Mesendoderm (in vitro differentiated cells): ENCODE measurements around the gene IQGAP2.

ENCODE experiments used
- DNase-seq: peaks from one replicate; pipeline ENCODE4 v3.0.0; 2013
- H2AK5ac ChIP-seq: 2 replicates; pipeline ENCODE4 v1.6.1; 2013; ENCODE audit warnings: low read length, inconsistent platforms
- H2BK120ac ChIP-seq: 2 replicates; pipeline ENCODE4 v1.6.1; 2013; ENCODE audit warnings: low read depth, mild to moderate bottlenecking, low read length, moderate library complexity, mixed read lengths
- H2BK15ac ChIP-seq: replicated peaks from 2 replicates; pipeline ENCODE4 v1.6.1; 2013; ENCODE audit warnings: low read depth, mild to moderate bottlenecking, moderate library complexity
- H2BK5ac ChIP-seq: 2 replicates; pipeline ENCODE4 v1.6.1; 2013; ENCODE audit warnings: low read length, inconsistent platforms
- H3K18ac ChIP-seq: 2 replicates; pipeline ENCODE4 v1.6.1; 2013; ENCODE audit warnings: mild to moderate bottlenecking, low read length, mixed read lengths
- H3K23ac ChIP-seq: one replicate; pipeline ENCODE4 v1.6.1; 2013; ENCODE audit warnings: low read length
- H3K27ac ChIP-seq: 2 replicates; pipeline ENCODE4 v1.5.1; 2013; ENCODE audit warnings: low read depth, mild to moderate bottlenecking, inconsistent platforms, low read length, moderate library complexity
- H3K27me3 ChIP-seq: 2 replicates; pipeline ENCODE4 v1.6.1; 2013; ENCODE audit warnings: low read length, control low read depth, mild to moderate bottlenecking, inconsistent platforms; ENCODE audit not compliant: insufficient read depth, poor library complexity
- H3K36me3 ChIP-seq: 2 replicates; pipeline ENCODE4 v1.6.1; 2013; ENCODE audit warnings: low read length, inconsistent platforms; ENCODE audit not compliant: control insufficient read depth, insufficient read depth
- H3K4ac ChIP-seq: one replicate; pipeline ENCODE4 v1.6.1; 2013; ENCODE audit warnings: low read depth, mild to moderate bottlenecking, low read length, moderate library complexity
- H3K4me1 ChIP-seq: 2 replicates; pipeline ENCODE4 v1.6.1; 2013; ENCODE audit warnings: low read depth, low read length, inconsistent platforms; ENCODE audit not compliant: control insufficient read depth
- H3K4me2 ChIP-seq: 2 replicates; pipeline ENCODE4 v1.6.1; 2013; ENCODE audit warnings: low read length
- H3K4me3 ChIP-seq: 2 replicates; pipeline ENCODE4 v1.5.1; 2013; ENCODE audit warnings: mild to moderate bottlenecking, low read length
- H3K56ac ChIP-seq: one replicate; pipeline ENCODE4 v1.6.1; 2013; ENCODE audit warnings: low read length
- H3K79me1 ChIP-seq: 2 replicates; pipeline ENCODE4 v1.6.1; 2013; ENCODE audit warnings: low read length, inconsistent platforms
- H3K79me2 ChIP-seq: 2 replicates; pipeline ENCODE4 v1.6.1; 2013; ENCODE audit warnings: mild to moderate bottlenecking, low read length; ENCODE audit not compliant: control insufficient read depth, insufficient read depth
- H3K9ac ChIP-seq: 2 replicates; pipeline ENCODE4 v1.6.1; 2013; ENCODE audit warnings: low read length, inconsistent platforms
- H4K5ac ChIP-seq: one replicate; pipeline ENCODE4 v1.6.1; 2013; ENCODE audit warnings: low read length
- H4K8ac ChIP-seq: one replicate; pipeline ENCODE4 v1.6.1; 2013; ENCODE audit warnings: low read depth, mild to moderate bottlenecking, control low read depth, low read length, moderate library complexity
- WGBS: extraction: QIAGEN DNeasy Blood & Tissue Kit; methylation state at CpG from one replicate; pipeline ENCODE4 v1.1.7; 2013; ENCODE audit warnings: low lambda C conversion rate, missing lambda C conversion rate; ENCODE audit not compliant: insufficient coverage; ENCODE audit errors: extremely low coverage; 5-methylcytosine and 5-hydroxymethylcytosine counted together

Gene IQGAP2

GRCh38 chr5:76718880-76719279 lies 315.8 kb downstream of the IQGAP2 start:
- Histone ChIP-seq H4K5ac (no peak overlapping the region), H3K4me1 (peaks cover 2% of the 10 kb centered on the region), H2BK15ac (no peak overlapping the region), H3K79me1 (peaks cover 10% of the 10 kb centered on the region), H3K18ac (no peak overlapping the region), H3K27me3 (no peaks in the 10 kb centered on the region), H3K56ac (no peak overlapping the region), H3K9ac (no peak overlapping the region), H2BK120ac (no peak overlapping the region), H3K79me2 (peaks cover 9% of the 10 kb centered on the region), H3K4me3 (no peak overlapping the region), H3K4ac (no peak overlapping the region), H4K8ac (no peak overlapping the region), H3K27ac (no peak overlapping the region), H2AK5ac (no peak overlapping the region), H3K23ac (no peak overlapping the region), H2BK5ac (no peak overlapping the region), H3K36me3 (no peaks in the 10 kb centered on the region), H3K4me2 (no peak overlapping the region)
- no peak for DNase-seq
- no CpG with 5 or more reads among the region's 4 CpGs for WGBS

GRCh38 chr5:76720988-76721569 lies 318.0 kb downstream of the IQGAP2 start:
- peaks cover 10% of the 10 kb centered on the region for H3K79me1 ChIP-seq
- H2BK5ac ChIP-seq = no peak overlapping the region
- H3K4ac ChIP-seq = no peak overlapping the region
- H3K36me3 ChIP-seq = no peaks in the 10 kb centered on the region
- H3K79me2 ChIP-seq = peaks cover 9% of the 10 kb centered on the region
- no peak overlapping the region for H3K56ac ChIP-seq
- no peak overlapping the region for H3K4me2 ChIP-seq
- WGBS = no CpG with 5 or more reads among the region's 10 CpGs
- H3K18ac ChIP-seq = no peak overlapping the region
- peaks cover 2% of the 10 kb centered on the region for H3K4me1 ChIP-seq
- no peak overlapping the region for H3K27ac ChIP-seq
- H3K23ac ChIP-seq = no peak overlapping the region
- H3K9ac ChIP-seq = no peak overlapping the region
- no peaks in the 10 kb centered on the region for H3K27me3 ChIP-seq
- H3K4me3 ChIP-seq = no peak overlapping the region
- no peak overlapping the region for H4K8ac ChIP-seq
- no peak overlapping the region for H2BK120ac ChIP-seq
- DNase-seq = no peak
- no peak overlapping the region for H2AK5ac ChIP-seq
- H4K5ac ChIP-seq = no peak overlapping the region
- no peak overlapping the region for H2BK15ac ChIP-seq

GRCh38 chr5:76723266-76723665 lies 320.2 kb downstream of the IQGAP2 start:
- H3K79me2 ChIP-seq = peaks cover 5% of the 10 kb centered on the region
- H3K18ac ChIP-seq = no peak overlapping the region
- no CpG with 5 or more reads among the region's 1 CpG for WGBS
- no peak overlapping the region for H3K4ac ChIP-seq
- no peak overlapping the region for H3K9ac ChIP-seq
- no peak overlapping the region for H3K23ac ChIP-seq
- no peak overlapping the region for H3K56ac ChIP-seq
- H3K4me2 ChIP-seq = no peak overlapping the region
- no peak overlapping the region for H2BK120ac ChIP-seq
- no peaks in the 10 kb centered on the region for H3K27me3 ChIP-seq
- H3K36me3 ChIP-seq = no peaks in the 10 kb centered on the region
- H2AK5ac ChIP-seq = no peak overlapping the region
- no peak overlapping the region for H4K5ac ChIP-seq
- H3K79me1 ChIP-seq = peaks cover 7% of the 10 kb centered on the region
- no peak overlapping the region for H3K27ac ChIP-seq
- H3K4me1 ChIP-seq = no peaks in the 10 kb centered on the region
- H3K4me3 ChIP-seq = no peak overlapping the region
- no peak overlapping the region for H2BK5ac ChIP-seq
- DNase-seq = no peak
- H4K8ac ChIP-seq = no peak overlapping the region
- H2BK15ac ChIP-seq = no peak overlapping the region

GRCh38 chr5:76723906-76724305 lies 320.8 kb downstream of the IQGAP2 start:
- Histone ChIP-seq H2BK120ac (no peak overlapping the region), H4K8ac (no peak overlapping the region), H3K27me3 (no peaks in the 10 kb centered on the region), H3K27ac (no peak overlapping the region), H3K36me3 (no peaks in the 10 kb centered on the region), H3K4me3 (no peak overlapping the region), H3K4ac (no peak overlapping the region), H3K79me2 (peaks cover 4% of the 10 kb centered on the region), H3K4me2 (no peak overlapping the region), H3K79me1 (peaks cover 5% of the 10 kb centered on the region), H3K18ac (no peak overlapping the region), H2AK5ac (no peak overlapping the region), H3K9ac (no peak overlapping the region), H2BK15ac (no peak overlapping the region), H3K4me1 (no peaks in the 10 kb centered on the region), H3K56ac (no peak overlapping the region), H4K5ac (no peak overlapping the region), H2BK5ac (no peak overlapping the region), H3K23ac (no peak overlapping the region)
- no CpG with 5 or more reads among the region's 1 CpG for WGBS
- DNase-seq = no peak

- Histone ChIP-seq H3K4ac (no peak overlapping the region), H2BK5ac (no peak overlapping the region), H3K56ac (no peak overlapping the region), H3K27ac (no peak overlapping the region), H3K9ac (no peak overlapping the region), H2AK5ac (no peak overlapping the region), H3K79me1 (peaks cover 5% of the 10 kb centered on the region), H3K79me2 (peaks cover 3% of the 10 kb centered on the region), H3K27me3 (no peaks in the 10 kb centered on the region), H2BK15ac (no peak overlapping the region), H3K4me3 (no peak overlapping the region), H3K23ac (no peak overlapping the region), H3K18ac (no peak overlapping the region), H2BK120ac (no peak overlapping the region), H3K36me3 (no peaks in the 10 kb centered on the region), H4K5ac (no peak overlapping the region), H3K4me1 (no peaks in the 10 kb centered on the region), H4K8ac (no peak overlapping the region), H3K4me2 (no peak overlapping the region)
- peak; percentile 20 for DNase-seq
- no CpG with 5 or more reads among the region's 4 CpGs for WGBS
Observed at GRCh38 chr5:76724871-76725270, 321.8 kb downstream of the IQGAP2 start.

GRCh38 chr5:76728965-76729364 lies 325.9 kb downstream of the IQGAP2 start:
- Histone ChIP-seq H3K23ac (no peak overlapping the region), H3K4me3 (no peak overlapping the region), H3K27me3 (no peaks in the 10 kb centered on the region), H4K8ac (no peak overlapping the region), H3K4me2 (no peak overlapping the region), H3K4me1 (no peaks in the 10 kb centered on the region), H3K36me3 (no peaks in the 10 kb centered on the region), H2AK5ac (no peak overlapping the region), H3K4ac (no peak overlapping the region), H3K79me2 (no peaks in the 10 kb centered on the region), H3K9ac (no peak overlapping the region), H2BK15ac (no peak overlapping the region), H3K79me1 (peaks cover 2% of the 10 kb centered on the region), H2BK5ac (no peak overlapping the region), H4K5ac (no peak overlapping the region), H3K56ac (no peak overlapping the region), H2BK120ac (no peak overlapping the region), H3K18ac (no peak overlapping the region), H3K27ac (no peak overlapping the region)
- DNase-seq = no peak
- no CpG with 5 or more reads among the region's 4 CpGs for WGBS
